Stomach (tissue), 4 donors: Measurements from ENCODE around the gene ALAD.

ENCODE experiments used
- POLR2A ChIP-seq, 4 donors: fragments of 450-650 bp; IDR thresholded peaks; one replicate each; pipeline ENCODE4 v1.6.1; 2016; ENCODE audit warnings: antibody characterized with exemption in 4 of 4, control low read depth in 2 of 4, mild to moderate bottlenecking in 1 of 4, moderate library complexity in 1 of 4
- TF ChIP-seq, protein P1 (sequence below), 7 experiments: fragments of 450-650 bp in 4 of 7; fragments of 200-600 bp in 3 of 7; sonication (generic) in 3 of 7; IDR thresholded peaks; one replicate each; pipeline ENCODE4 v1.5.1; 2016 to 2019; ENCODE audit warnings: antibody characterized with exemption in 7 of 7, control low read depth in 2 of 7, mild to moderate bottlenecking in 1 of 7

DNA sequence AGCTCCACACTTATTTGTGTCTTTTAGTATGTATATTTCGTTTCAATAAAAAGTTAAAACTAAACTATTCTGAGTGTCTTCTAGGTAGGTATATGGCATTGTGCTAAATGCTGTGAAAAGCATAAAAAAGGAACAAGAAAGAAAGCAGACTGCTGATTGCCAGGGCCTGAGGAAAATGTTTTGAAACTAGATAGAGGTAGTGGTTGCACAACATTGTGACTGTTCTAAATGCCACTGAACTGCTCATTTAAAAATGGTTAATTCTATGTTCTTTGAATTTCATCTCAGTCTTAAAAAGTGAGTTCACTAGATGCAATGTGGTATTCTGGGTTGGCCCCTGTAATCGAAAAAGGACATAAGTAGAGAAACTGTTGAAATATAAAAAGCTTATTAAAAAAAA, 2.6 kb upstream of the ALAD start:
- TF ChIP-seq, protein P1, sequence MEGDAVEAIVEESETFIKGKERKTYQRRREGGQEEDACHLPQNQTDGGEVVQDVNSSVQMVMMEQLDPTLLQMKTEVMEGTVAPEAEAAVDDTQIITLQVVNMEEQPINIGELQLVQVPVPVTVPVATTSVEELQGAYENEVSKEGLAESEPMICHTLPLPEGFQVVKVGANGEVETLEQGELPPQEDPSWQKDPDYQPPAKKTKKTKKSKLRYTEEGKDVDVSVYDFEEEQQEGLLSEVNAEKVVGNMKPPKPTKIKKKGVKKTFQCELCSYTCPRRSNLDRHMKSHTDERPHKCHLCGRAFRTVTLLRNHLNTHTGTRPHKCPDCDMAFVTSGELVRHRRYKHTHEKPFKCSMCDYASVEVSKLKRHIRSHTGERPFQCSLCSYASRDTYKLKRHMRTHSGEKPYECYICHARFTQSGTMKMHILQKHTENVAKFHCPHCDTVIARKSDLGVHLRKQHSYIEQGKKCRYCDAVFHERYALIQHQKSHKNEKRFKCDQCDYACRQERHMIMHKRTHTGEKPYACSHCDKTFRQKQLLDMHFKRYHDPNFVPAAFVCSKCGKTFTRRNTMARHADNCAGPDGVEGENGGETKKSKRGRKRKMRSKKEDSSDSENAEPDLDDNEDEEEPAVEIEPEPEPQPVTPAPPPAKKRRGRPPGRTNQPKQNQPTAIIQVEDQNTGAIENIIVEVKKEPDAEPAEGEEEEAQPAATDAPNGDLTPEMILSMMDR (IDR thresholded peaks at IDR 0.05), result no peak
- no peak for TF ChIP-seq POLR2A (IDR thresholded peaks at IDR 0.05)
